Heart right ventricle (tissue), 16 donors: Measurements from ENCODE around the gene RDX. TPM values are rescaled to one million over a fixed set of nuclear protein-coding genes. Genes with fewer than 3 reads are reported as not detected.

ENCODE experiments used
- ATAC-seq, 8 donors: fragments of 200-7000 bp; cut with Tn5 transposase; one replicate each; pipeline ENCODE4 v1.9.1; 2020; ENCODE audit warnings: mild to moderate bottlenecking in 8 of 8, moderate library complexity in 8 of 8, moderate number of reproducible peaks in 1 of 8
- DNase-seq, 2 donors: peaks; one replicate each; pipeline ENCODE4 v3.0.0-alpha.2; 2020
- H3K27ac ChIP-seq, 10 donors: fragments of 200-600 bp; sonication (generic) in 2 of 10; one replicate each; pipeline versions ENCODE4 v1.5.0 to v1.8.0; 2020 to 2022; ENCODE audit warnings: mild to moderate bottlenecking in 3 of 10
- H3K27me3 ChIP-seq, 7 donors: fragments of 200-600 bp; one replicate each; pipeline ENCODE4 v1.8.0; 2021 to 2022; ENCODE audit warnings: mild to moderate bottlenecking in 2 of 7
- H3K36me3 ChIP-seq, 9 donors: fragments of 200-600 bp; sonication (generic) in 1 of 9; one replicate each; pipeline versions ENCODE4 v1.5.0 to v1.8.0; 2020 to 2022; ENCODE audit warnings: mild to moderate bottlenecking in 2 of 9
- H3K4me1 ChIP-seq, 9 donors: fragments of 200-600 bp; sonication (generic) in 1 of 9; one replicate each; pipeline versions ENCODE4 v1.5.0 to v1.8.0; 2020 to 2022; ENCODE audit warnings: mild to moderate bottlenecking in 4 of 9
- H3K4me3 ChIP-seq, 10 donors: fragments of 200-600 bp; sonication (generic) in 2 of 10; one replicate each; pipeline versions ENCODE4 v1.5.0 to v1.8.0; 2020 to 2022; ENCODE audit warnings: mild to moderate bottlenecking in 7 of 10, moderate library complexity in 2 of 10
- H3K9me3 ChIP-seq, 11 donors: fragments of 200-600 bp in 10 of 11; sonication (generic) in 2 of 11; one replicate each; pipeline versions ENCODE4 v1.5.0 to v1.8.0; 2013 to 2022; ENCODE audit warnings: mild to moderate bottlenecking in 2 of 11, control low read depth in 1 of 11, moderate library complexity in 1 of 11
- WGBS, 2 donors: extraction: QIAGEN DNeasy Blood & Tissue Kit; methylation state at CpG; one replicate each; pipeline ENCODE4 v1.1.7; 2013; ENCODE audit warnings: inconsistent platforms in 1 of 2; 5-methylcytosine and 5-hydroxymethylcytosine counted together
- intact Hi-C, 10 donors: fragments of 100-400 bp; cut with DNase I; formaldehyde crosslinking; loops; one replicate each; pipeline versions ENCODE4 v1.11.1 to v1.14.2; 2022
- polyA plus RNA-seq, 2 donors: library from polyadenylated mRNA; stranded (reverse); fragments of 200-250 nt; gene quantifications; one replicate each; pipeline ENCODE4 v1.2.3, GENCODE V29; 2013
- total RNA-seq, 10 donors: library from RNA; stranded (reverse); fragmentation: NEBNext Ultra II Directional in 3 of 10; extraction: Animal tissue kit (Norgen Biotek cat#: 25700) in 3 of 10; gene quantifications; one replicate each; pipeline versions ENCODE4 v1.2.1 to v1.2.4, GENCODE V29; 2021 to 2023
- TF ChIP-seq, protein P1 (sequence below), 9 donors: fragments of 200-600 bp; sonication (generic) in 2 of 9; IDR thresholded peaks; one replicate each; pipeline versions ENCODE4 v1.5.0 to v1.8.0; 2021 to 2022; ENCODE audit warnings: antibody characterized with exemption in 9 of 9, mild to moderate bottlenecking in 5 of 9, moderate library complexity in 1 of 9
- donor health status: Arrhythmogenic right ventricular cardiomyopathy.
- donor health status: ischemic (EF 13 %, LVEDD 7.1; RV severe dilation, severe dysfunction).
- donor health status: healthy with polysubstance abuse.
- donor health status: DM: no; HTN: yes; CAD: no.
- donor health status: DM: no; HTN: no; CAD: no.
- donor health status: ischemic (EF 25% LVEDD 6.9; RV normal size, moderate dysfunction).
- donor health status: ischemic (EF 25% LVEDD 5.7; RV mildly dilated, moderate dysfunction).
- donor health status: healthy.
- donor health status: DM: yes; HTN: yes; CAD: no.
- donor health status: Ischemic cardiomyopathy.
- donor health status: ischemic (EF 35%, LVEDD 5.7; RV mildly dilated, moderate dysfunction).
- donor health status: nonischemic (EF 11% LVEDD 7.7; RV severe dilation, severe dysfunction).
- donor health status: DM: yes; HTN: yes; CAD: no.
- donor health status: PGD.
- donor health status: ischemic (EF 29% LVEDD 5.4; RV normal size, mild dysfunction).
- donor health status: nonischemic (EF 23%, LVEDD 6.1; RV moderate dilation, normal function).

The RDX gene
- total and polyA plus RNA-seq, 12 donors: 28.2 to 140 (median 125) TPM

DNA sequence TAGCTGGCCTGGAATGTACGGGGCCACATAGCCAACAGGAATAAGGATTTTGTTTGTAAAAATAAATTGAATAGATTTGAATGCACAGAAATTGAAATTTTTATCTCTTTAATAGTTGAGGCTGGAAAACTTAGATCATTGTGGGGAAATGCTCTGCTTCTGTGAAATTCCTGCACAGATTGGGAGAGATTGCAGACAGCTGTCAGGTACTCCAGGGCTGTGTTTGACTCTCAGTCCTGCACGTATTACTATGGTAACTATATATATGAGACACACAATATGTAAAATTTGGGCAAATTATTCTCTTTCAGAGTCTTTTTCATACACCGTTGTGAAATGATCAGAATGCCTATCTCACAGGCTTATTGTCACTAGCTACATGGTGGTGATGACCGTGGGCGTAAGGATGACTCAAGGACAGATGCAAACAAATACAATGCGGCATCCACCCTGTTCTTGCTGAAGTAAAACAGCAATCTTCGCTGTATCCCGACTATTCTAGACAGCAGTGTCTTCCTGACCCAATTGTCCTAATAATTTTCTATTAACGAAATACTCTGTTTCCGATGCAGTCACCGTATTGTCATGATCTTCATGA, 123.8 kb downstream of the RDX start:
- DNase-seq (no peak), ATAC-seq (no peak)
- Histone ChIP-seq H3K27me3 (no peaks in the 10 kb centered on the region), H3K4me3 (no peak overlapping the region), H3K27ac (no peak overlapping the region), H3K9me3 (no peaks in the 10 kb centered on the region), H3K4me1 (peaks cover 0 to 16% (median 8%) of the 10 kb centered on the region in 9 donors), H3K36me3 (no peaks in the 10 kb centered on the region)
- TF ChIP-seq, protein P1, sequence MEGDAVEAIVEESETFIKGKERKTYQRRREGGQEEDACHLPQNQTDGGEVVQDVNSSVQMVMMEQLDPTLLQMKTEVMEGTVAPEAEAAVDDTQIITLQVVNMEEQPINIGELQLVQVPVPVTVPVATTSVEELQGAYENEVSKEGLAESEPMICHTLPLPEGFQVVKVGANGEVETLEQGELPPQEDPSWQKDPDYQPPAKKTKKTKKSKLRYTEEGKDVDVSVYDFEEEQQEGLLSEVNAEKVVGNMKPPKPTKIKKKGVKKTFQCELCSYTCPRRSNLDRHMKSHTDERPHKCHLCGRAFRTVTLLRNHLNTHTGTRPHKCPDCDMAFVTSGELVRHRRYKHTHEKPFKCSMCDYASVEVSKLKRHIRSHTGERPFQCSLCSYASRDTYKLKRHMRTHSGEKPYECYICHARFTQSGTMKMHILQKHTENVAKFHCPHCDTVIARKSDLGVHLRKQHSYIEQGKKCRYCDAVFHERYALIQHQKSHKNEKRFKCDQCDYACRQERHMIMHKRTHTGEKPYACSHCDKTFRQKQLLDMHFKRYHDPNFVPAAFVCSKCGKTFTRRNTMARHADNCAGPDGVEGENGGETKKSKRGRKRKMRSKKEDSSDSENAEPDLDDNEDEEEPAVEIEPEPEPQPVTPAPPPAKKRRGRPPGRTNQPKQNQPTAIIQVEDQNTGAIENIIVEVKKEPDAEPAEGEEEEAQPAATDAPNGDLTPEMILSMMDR (IDR thresholded peaks at IDR 0.05): no peak
- 87 to 95% methylated on average over 11 of the region's 11 CpGs for WGBS, 2 donors
- intact Hi-C loops: loop anchor here in 4 of 10 donors (10.0 kb wide), 1 partner anchor 228 kb away; no protein-coding TSS in a partner anchor

DNA sequence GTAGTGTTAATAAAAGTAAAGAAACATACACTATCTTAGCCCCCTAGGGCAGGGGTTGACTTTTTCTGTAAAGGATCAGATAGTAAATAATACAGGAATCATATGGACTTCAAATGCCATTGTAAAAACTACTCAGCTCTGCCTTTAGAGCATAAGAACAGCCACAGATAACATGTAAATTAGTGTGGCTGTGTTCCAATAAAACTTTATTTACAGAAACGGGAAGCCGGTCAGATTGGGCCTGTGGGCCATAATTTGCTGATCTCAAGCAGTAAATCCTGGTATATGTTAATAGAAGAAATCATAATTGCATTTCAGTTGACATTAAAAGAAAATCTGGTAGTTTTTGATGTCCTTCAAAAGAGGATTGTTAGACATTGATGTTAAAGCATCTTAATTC, 126.7 kb downstream of the RDX start:
- Histone ChIP-seq H3K36me3 (peaks cover 0 to 26% (median 9%) of the 10 kb centered on the region in 9 donors), H3K4me3 (no peak overlapping the region), H3K4me1 (peaks cover 0 to 11% (median 3%) of the 10 kb centered on the region in 9 donors), H3K9me3 (no peaks in the 10 kb centered on the region), H3K27ac (no peak overlapping the region), H3K27me3 (no peaks in the 10 kb centered on the region)
- TF ChIP-seq, protein P1 (IDR thresholded peaks at IDR 0.05): no peak
- intact Hi-C loops: loop anchor here in 5 of 10 donors (10.0 kb wide), 1 partner anchor 225 kb away; no protein-coding TSS in a partner anchor
- 55 to 63% methylated on average over 2 of the region's 2 CpGs for WGBS, 2 donors
- ATAC-seq (no peak), DNase-seq (no peak)

DNA sequence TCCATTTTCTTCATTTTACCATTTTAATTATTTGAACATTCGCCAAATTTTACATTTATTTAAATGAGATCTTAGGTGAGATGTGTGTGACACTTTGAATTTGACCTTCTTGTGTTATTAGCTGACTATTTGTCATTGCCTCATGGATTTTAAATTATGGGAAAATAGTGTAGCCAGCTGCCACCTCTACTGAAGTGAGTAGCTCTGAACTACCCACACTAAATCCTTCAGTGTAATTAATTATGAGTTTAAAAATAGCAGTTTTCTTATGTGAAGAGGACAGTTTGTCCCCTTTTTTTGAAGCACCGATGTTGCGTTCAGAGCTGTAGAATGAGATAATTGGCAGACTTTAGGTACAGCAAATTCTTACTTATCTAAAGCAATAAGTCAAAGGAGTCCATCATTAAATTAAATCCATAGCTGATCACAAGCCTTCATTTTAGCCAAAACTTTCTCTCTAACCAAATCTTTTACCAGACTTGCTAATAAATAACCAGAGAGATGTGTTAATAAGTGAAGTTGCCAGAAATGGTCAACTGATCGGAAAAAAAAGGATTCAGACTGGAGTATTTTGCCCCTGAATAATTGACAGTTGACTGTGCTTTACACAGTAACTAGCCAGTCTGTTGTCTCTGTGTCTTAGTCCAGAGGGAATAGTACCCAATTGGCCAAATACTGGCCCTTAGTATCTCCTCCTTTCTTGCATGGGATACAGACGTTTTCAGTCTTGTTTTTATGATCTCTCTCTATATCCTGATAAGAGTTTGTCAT, 128.2 kb downstream of the RDX start:
- 82 to 87% methylated on average over 5 of the region's 5 CpGs for WGBS, 2 donors
- Histone ChIP-seq H3K27me3 (no peaks in the 10 kb centered on the region), H3K27ac (no peak overlapping the region), H3K4me3 (no peak overlapping the region), H3K9me3 (no peaks in the 10 kb centered on the region), H3K36me3 (peaks cover 0 to 42% (median 14%) of the 10 kb centered on the region in 9 donors), H3K4me1 (no peaks in the 10 kb centered on the region)
- intact Hi-C loops: loop anchor here in 1 of 10 donors (10.0 kb wide), 1 partner anchor 223 kb away; no protein-coding TSS in a partner anchor
- ATAC-seq: no peak
- TF ChIP-seq, protein P1 (IDR thresholded peaks at IDR 0.05): no peak
- DNase-seq: no peak

DNA sequence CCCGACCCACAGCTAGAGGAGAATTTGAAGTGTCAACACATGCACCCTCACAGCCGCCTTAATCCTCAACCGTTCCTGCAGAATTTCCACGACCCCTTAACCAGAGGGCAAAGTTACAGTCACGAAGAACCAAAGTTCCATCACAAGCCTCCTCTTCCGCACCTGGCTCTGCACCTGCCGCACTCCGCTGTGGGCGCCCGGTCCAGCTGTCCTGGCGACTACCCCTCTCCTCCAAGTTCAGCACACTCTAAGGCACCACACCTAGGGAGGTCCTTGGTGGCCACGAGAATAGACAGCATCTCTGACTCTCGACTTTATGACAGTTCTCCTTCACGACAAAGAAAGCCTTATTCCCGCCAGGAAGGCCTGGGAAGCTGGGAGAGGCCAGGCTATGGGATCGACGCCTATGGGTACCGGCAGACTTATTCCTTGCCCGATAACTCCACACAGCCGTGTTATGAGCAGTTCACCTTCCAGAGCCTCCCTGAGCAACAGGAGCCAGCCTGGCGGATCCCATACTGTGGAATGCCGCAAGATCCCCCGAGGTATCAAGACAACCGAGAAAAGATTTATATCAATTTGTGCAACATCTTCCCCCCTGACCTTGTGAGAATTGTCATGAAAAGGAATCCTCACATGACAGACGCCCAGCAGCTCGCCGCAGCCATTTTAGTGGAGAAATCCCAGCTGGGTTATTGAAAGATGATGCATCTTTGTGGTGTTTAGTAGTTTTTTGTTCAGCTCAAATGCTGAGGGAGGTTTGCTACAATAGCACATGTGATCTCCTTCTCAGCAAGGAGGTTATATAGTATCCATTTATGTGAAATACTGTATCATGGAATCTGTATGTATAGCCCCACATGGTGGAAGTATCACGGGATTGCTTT, 131.1 kb downstream of the RDX start:
- H3K27ac ChIP-seq: no peak overlapping the region
- H3K9me3 ChIP-seq: no peaks in the 10 kb centered on the region
- no peaks in the 10 kb centered on the region for H3K4me1 ChIP-seq
- intact Hi-C loops: loop anchor here in 1 of 10 donors (10.0 kb wide), 1 partner anchor 220 kb away; no protein-coding TSS in a partner anchor
- TF ChIP-seq, protein P1 (IDR thresholded peaks at IDR 0.05): no peak
- no peaks in the 10 kb centered on the region for H3K27me3 ChIP-seq
- peaks cover 0 to 71% (median 17%) of the 10 kb centered on the region in 9 donors for H3K36me3 ChIP-seq
- no peak for ATAC-seq
- 95 to 96% methylated on average over 28 of the region's 28 CpGs for WGBS, 2 donors
- no peak overlapping the region for H3K4me3 ChIP-seq
- no peak for DNase-seq
